Endothelial cell of umbilical vein (primary cell): ENCODE data around the gene COX6B1.

Experiments used
- CTCF ChIP-seq, 2 donors: IDR thresholded peaks; 1 replicate in 1 of 2; 2 replicates in 1 of 2; pipeline ENCODE4 v1.5.1; 2011; ENCODE audit warnings: low read length in 2 of 2, mild to moderate bottlenecking in 2 of 2, moderate library complexity in 2 of 2, control low read depth in 1 of 2, inconsistent platforms in 1 of 2, low read depth in 1 of 2; ENCODE audit not compliant: insufficient read depth in 1 of 2; ENCODE audit errors: extremely low read depth in 1 of 2
- EZH2 ChIP-seq: IDR thresholded peaks from 2 replicates; pipeline ENCODE4 v1.6.1; 2012; ENCODE audit warnings: borderline replicate concordance, low read depth, mild to moderate bottlenecking, moderate library complexity, low read length, inconsistent platforms; ENCODE audit not compliant: severe bottlenecking

- TF ChIP-seq EZH2 (no peak), CTCF (IDR thresholded peaks at IDR 0.05; ENCODE audit: extremely low read depth in 1 of 2, insufficient read depth in 1 of 2, low read depth in 1 of 2, low read length in 2 of 2) (no peak)
Observed at GRCh38 chr19:35669974-35670373, 21.9 kb downstream of the COX6B1 start.
